WTC11 (cell line): ENCODE results near the gene SNRPA. TPM values are rescaled to one million over a fixed set of nuclear protein-coding genes. Genes with fewer than 3 reads are reported as not detected.

Experiments
- ATAC-seq: fragments of 200-7000 bp; cut with Tn5 transposase; 2 replicates; pipeline ENCODE4 v1.10.0; 2021; ENCODE audit warnings: mild to moderate bottlenecking, moderate library complexity
- CTCF ChIA-PET: fragments of 300-600 bp; sonication (Branson Sonifier 250); formaldehyde crosslinking; loops from one replicate; lab custom pipeline; 2021; ENCODE audit warnings: antibody characterized with exemption; lab: Charles Lee
- POLR2A ChIA-PET: fragments of 350-600 bp; sonication (Branson Sonifier 250); formaldehyde crosslinking; loops from one replicate; lab custom pipeline; 2021; ENCODE audit warnings: antibody characterized with exemption; lab: Charles Lee
- DNase-seq: peaks from one replicate; pipeline ENCODE4 v3.0.0; 2021; ENCODE audit warnings: low spot score
- H3K27ac Mint-ChIP-seq: 2 replicates; pipeline ENCODE4 v1.8.0; 2021; ENCODE audit warnings: mixed read lengths
- H3K27me3 Mint-ChIP-seq: 2 replicates; pipeline ENCODE4 v1.8.0; 2021; ENCODE audit warnings: low read depth, mild to moderate bottlenecking, moderate library complexity, mixed read lengths
- H3K36me3 Mint-ChIP-seq: 2 replicates; pipeline ENCODE4 v1.8.0; 2021; ENCODE audit warnings: mixed read lengths
- H3K4me1 Mint-ChIP-seq: 2 replicates; pipeline ENCODE4 v1.8.0; 2022; ENCODE audit warnings: mixed read lengths
- H3K4me3 Mint-ChIP-seq: 2 replicates; pipeline ENCODE4 v1.8.0; 2021; ENCODE audit warnings: mild to moderate bottlenecking, moderate library complexity, mixed read lengths
- H3K9me3 Mint-ChIP-seq: 2 replicates; pipeline ENCODE4 v1.8.0; 2021; ENCODE audit warnings: mixed read lengths
- CREB1 ChIP-seq: sonication (generic); formaldehyde crosslinking; IDR thresholded peaks from 2 replicates; pipeline ENCODE4 v1.8.0; 2023; ENCODE audit warnings: mild to moderate bottlenecking, missing genetic modification reagents
- E2F1 ChIP-seq: sonication (generic); formaldehyde crosslinking; IDR thresholded peaks from 2 replicates; pipeline ENCODE4 v1.8.0; 2022; ENCODE audit warnings: mild to moderate bottlenecking, missing genetic modification reagents
- EMX1 ChIP-seq: fragments of 250-450 bp; sonication (Bioruptor Pico); IDR thresholded peaks from 2 replicates; pipeline ENCODE4 v1.8.0; 2021; ENCODE audit warnings: mild to moderate bottlenecking
- ERG ChIP-seq: fragments of 250-450 bp; sonication (Bioruptor Pico); IDR thresholded peaks from 2 replicates; pipeline ENCODE4 v1.8.0; 2021; ENCODE audit warnings: mild to moderate bottlenecking
- ETV6 ChIP-seq: sonication (generic); formaldehyde crosslinking; IDR thresholded peaks from 2 replicates; pipeline ENCODE4 v1.8.1; 2022; ENCODE audit warnings: mild to moderate bottlenecking, missing genetic modification reagents
- FOXK1 ChIP-seq: sonication (generic); formaldehyde crosslinking; IDR thresholded peaks from 2 replicates; pipeline ENCODE4 v1.8.0; 2022; ENCODE audit warnings: mild to moderate bottlenecking, moderate library complexity, missing genetic modification reagents
- FOXP1 ChIP-seq: sonication (generic); formaldehyde crosslinking; IDR thresholded peaks from 2 replicates; pipeline ENCODE4 v1.8.0; 2022; ENCODE audit warnings: missing genetic modification reagents, mild to moderate bottlenecking, moderate library complexity, borderline replicate concordance
- MAX ChIP-seq: sonication (generic); formaldehyde crosslinking; IDR thresholded peaks from 2 replicates; pipeline ENCODE4 v1.8.0; 2022; ENCODE audit warnings: mild to moderate bottlenecking, missing genetic modification reagents
- MLX ChIP-seq: sonication (generic); formaldehyde crosslinking; IDR thresholded peaks from 2 replicates; pipeline ENCODE4 v1.8.1; 2023; ENCODE audit warnings: mild to moderate bottlenecking, missing genetic modification reagents, moderate library complexity
- MXD4 ChIP-seq: fragments of 250-450 bp; sonication (Bioruptor Pico); IDR thresholded peaks from 2 replicates; pipeline ENCODE4 v1.8.0; 2021; ENCODE audit warnings: mild to moderate bottlenecking, moderate library complexity, borderline replicate concordance
- NFE2L1 ChIP-seq: sonication (generic); formaldehyde crosslinking; IDR thresholded peaks from 2 replicates; pipeline ENCODE4 v1.8.1; 2023; ENCODE audit warnings: missing genetic modification reagents
- NR1H2 ChIP-seq: sonication (generic); formaldehyde crosslinking; IDR thresholded peaks from 2 replicates; pipeline ENCODE4 v1.9.0; 2021; ENCODE audit warnings: mild to moderate bottlenecking, moderate library complexity, missing genetic modification reagents
- STAT6 ChIP-seq: sonication (generic); formaldehyde crosslinking; conservative IDR thresholded peaks from 2 replicates; pipeline ENCODE4 v1.8.1; 2023; ENCODE audit warnings: mild to moderate bottlenecking, low read depth, missing genetic modification reagents, moderate library complexity
- TCF7 ChIP-seq: sonication (generic); formaldehyde crosslinking; IDR thresholded peaks from 2 replicates; pipeline ENCODE4 v1.8.0; 2022; ENCODE audit warnings: mild to moderate bottlenecking, low read depth, missing genetic modification reagents, moderate library complexity
- ZNF121 ChIP-seq: sonication (generic); formaldehyde crosslinking; IDR thresholded peaks from 2 replicates; pipeline ENCODE4 v1.8.0; 2023; ENCODE audit warnings: missing genetic modification reagents
- ZNF281 ChIP-seq: sonication (generic); formaldehyde crosslinking; IDR thresholded peaks from 2 replicates; pipeline ENCODE4 v1.8.0; 2023; ENCODE audit warnings: mild to moderate bottlenecking, missing genetic modification reagents
- ZNF423 ChIP-seq: fragments of 250-450 bp; sonication (Bioruptor Pico); IDR thresholded peaks from 2 replicates; pipeline ENCODE4 v2.1.2; 2022; ENCODE audit warnings: mild to moderate bottlenecking, moderate library complexity
- ZNF512 ChIP-seq: sonication (generic); formaldehyde crosslinking; IDR thresholded peaks from 2 replicates; pipeline ENCODE4 v1.8.1; 2022; ENCODE audit warnings: missing genetic modification reagents, borderline replicate concordance
- total RNA-seq: library from RNA; stranded (reverse); gene quantifications from 3 replicates; pipeline ENCODE4 v1.2.3, GENCODE V29; 2021

The SNRPA gene
- total RNA-seq, 1 experiment from 2014 or later, result 227 TPM

GRCh38 chr19:40785526-40785925 is 34.5 kb downstream of the SNRPA start:
- peaks cover 3% of the 10 kb centered on the region; the same call in 1 of the 2 replicates for H3K4me1 Mint-ChIP-seq
- peaks cover 8% of the 10 kb centered on the region for H3K36me3 Mint-ChIP-seq
- no peaks in the 10 kb centered on the region for H3K9me3 Mint-ChIP-seq
- ChIA-PET CTCF (interaction anchor here (1.7 to 2.5 kb wide), 3 partner anchors 10 to 22 kb away, joined by 4 to 11 read pairs (median 11); partner anchors contain the start of gene EGLN2), POLR2A (no interaction called here)
- no peak overlapping the region for H3K4me3 Mint-ChIP-seq
- no peak for DNase-seq
- TF ChIP-seq NR1H2 (no peak), MLX (no peak), TCF7 (CRISPR knock-in tag) (no peak), E2F1 (no peak), MXD4 (CRISPR knock-in tag) (no peak), ERG (CRISPR knock-in tag) (no peak), STAT6 (no peak), FOXK1 (CRISPR knock-in tag) (no peak)
- H3K27ac Mint-ChIP-seq, result no peak overlapping the region
- no peaks in the 10 kb centered on the region for H3K27me3 Mint-ChIP-seq
- ATAC-seq, result no peak

- ChIA-PET POLR2A (interaction anchor here (0.6 to 1.3 kb wide), 2 partner anchors 9 to 51 kb away, joined by 5 to 9 read pairs; partner anchors contain the start of gene RAB4B), CTCF (interaction anchor here (0.6 to 2.5 kb wide), 5 partner anchors 9 to 32 kb away, joined by 3 to 11 read pairs (median 5); partner anchors contain the start of gene EGLN2)
- Mint-ChIP-seq H3K36me3 (peaks cover 11% of the 10 kb centered on the region), H3K27me3 (no peaks in the 10 kb centered on the region), H3K4me1 (peaks cover 3% of the 10 kb centered on the region; the same call in 1 of the 2 replicates), H3K9me3 (no peaks in the 10 kb centered on the region), H3K27ac (peak overlapping the region; percentile 44), H3K4me3 (no peak overlapping the region)
- DNase-seq (no peak), ATAC-seq (peak; percentile 26; the same call in 1 of the 2 replicates)
- TF ChIP-seq ZNF281 (CRISPR knock-in tag) (no peak), ZNF423 (CRISPR knock-in tag) (no peak), CREB1 (CRISPR knock-in tag) (no peak), ZNF512 (CRISPR knock-in tag) (no peak), MAX (CRISPR knock-in tag) (no peak), ZNF121 (CRISPR knock-in tag) (no peak), NFE2L1 (CRISPR knock-in tag) (no peak), FOXP1 (CRISPR knock-in tag) (no peak), ETV6 (CRISPR knock-in tag) (no peak), EMX1 (CRISPR knock-in tag) (no peak)
Measured at GRCh38 chr19:40786060-40787037, 35.3 kb downstream of the SNRPA start.
